Coronary artery (tissue), 2 donors: ENCODE results near the gene ANO2.
A peak's percentile ranks its signal among the peaks of the same experiment; 100 is the strongest.

Experiments used
- DNase-seq: peaks from one replicate; pipeline ENCODE4 v3.0.0-alpha.2; 2017; ENCODE audit warnings: low spot score
- H3K27ac ChIP-seq, 2 donors: fragments of 200-600 bp; sonication (generic); one replicate each; pipeline ENCODE4 v1.5.1; 2016 to 2019
- H3K4me3 ChIP-seq: fragments of 200-600 bp; sonication (generic); 2 replicates; pipeline ENCODE4 v1.5.1; 2016; ENCODE audit warnings: mild to moderate bottlenecking, moderate library complexity
- TF ChIP-seq, protein P1 (sequence below): fragments of 200-600 bp; sonication (generic); IDR thresholded peaks from one replicate; pipeline ENCODE4 v1.5.1; 2019; ENCODE audit warnings: antibody characterized with exemption

The ANO2 gene

GRCh38 chr12:5581019-5581418 is 364.0 kb downstream of the ANO2 start:
- no peak overlapping the region for H3K4me3 ChIP-seq
- TF ChIP-seq, protein P1, sequence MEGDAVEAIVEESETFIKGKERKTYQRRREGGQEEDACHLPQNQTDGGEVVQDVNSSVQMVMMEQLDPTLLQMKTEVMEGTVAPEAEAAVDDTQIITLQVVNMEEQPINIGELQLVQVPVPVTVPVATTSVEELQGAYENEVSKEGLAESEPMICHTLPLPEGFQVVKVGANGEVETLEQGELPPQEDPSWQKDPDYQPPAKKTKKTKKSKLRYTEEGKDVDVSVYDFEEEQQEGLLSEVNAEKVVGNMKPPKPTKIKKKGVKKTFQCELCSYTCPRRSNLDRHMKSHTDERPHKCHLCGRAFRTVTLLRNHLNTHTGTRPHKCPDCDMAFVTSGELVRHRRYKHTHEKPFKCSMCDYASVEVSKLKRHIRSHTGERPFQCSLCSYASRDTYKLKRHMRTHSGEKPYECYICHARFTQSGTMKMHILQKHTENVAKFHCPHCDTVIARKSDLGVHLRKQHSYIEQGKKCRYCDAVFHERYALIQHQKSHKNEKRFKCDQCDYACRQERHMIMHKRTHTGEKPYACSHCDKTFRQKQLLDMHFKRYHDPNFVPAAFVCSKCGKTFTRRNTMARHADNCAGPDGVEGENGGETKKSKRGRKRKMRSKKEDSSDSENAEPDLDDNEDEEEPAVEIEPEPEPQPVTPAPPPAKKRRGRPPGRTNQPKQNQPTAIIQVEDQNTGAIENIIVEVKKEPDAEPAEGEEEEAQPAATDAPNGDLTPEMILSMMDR = no peak
- DNase-seq = no peak
- peak overlapping the region in 1 of 2 donors; percentile 14 for H3K27ac ChIP-seq

DNA sequence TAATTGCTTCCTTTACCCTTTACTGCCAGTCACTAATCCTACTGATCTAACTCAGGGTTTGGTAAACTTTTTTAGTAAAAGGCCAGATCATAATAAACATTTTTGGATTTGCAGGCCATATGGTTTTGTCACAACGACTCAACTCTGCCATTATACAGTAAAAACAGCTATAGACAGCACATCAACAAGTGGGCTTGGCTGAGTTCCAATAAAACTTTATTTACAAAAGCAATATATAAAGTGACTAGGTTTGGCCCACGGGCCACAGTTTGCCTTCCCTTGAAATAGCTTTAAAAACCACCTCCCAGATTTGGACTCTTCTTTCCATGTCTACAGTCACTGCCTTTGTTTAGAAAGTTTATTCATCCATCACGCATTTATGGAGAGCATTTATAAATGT is 366.3 kb downstream of the ANO2 start:
- TF ChIP-seq, protein P1 = no peak
- no peak for DNase-seq
- no peak overlapping the region for H3K27ac ChIP-seq
- H3K4me3 ChIP-seq = no peak overlapping the region

GRCh38 chr12:5577741-5578140 is 367.3 kb downstream of the ANO2 start:
- TF ChIP-seq, protein P1 = no peak
- Histone ChIP-seq H3K27ac (no peak overlapping the region), H3K4me3 (no peak overlapping the region)
- DNase-seq = no peak

GRCh38 chr12:5577211-5577612 is 367.8 kb downstream of the ANO2 start:
- no peak overlapping the region for H3K27ac ChIP-seq
- no peak for DNase-seq
- TF ChIP-seq, protein P1 = no peak
- H3K4me3 ChIP-seq = no peak overlapping the region

DNA sequence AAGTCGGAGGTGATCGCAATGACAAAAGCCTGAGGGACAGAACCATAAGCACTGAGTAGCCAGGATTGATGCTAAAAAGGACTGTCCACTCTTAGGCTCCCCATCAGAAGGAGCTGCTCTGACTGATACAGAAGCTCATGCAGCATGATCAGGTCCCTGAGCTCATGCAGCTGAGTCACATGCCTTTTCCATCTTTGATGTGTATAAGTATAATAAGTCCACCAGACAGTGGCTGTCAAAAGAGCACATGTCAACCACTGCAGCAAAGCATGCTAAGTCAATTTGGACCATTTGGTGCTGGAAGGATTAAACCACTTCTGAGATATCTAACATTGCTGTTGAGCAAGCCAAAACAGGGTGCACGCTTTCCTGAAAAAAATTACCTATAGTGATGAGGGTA is 369.1 kb downstream of the ANO2 start:
- no peak overlapping the region for H3K4me3 ChIP-seq
- H3K27ac ChIP-seq = no peak overlapping the region
- TF ChIP-seq, protein P1 = no peak
- no peak for DNase-seq

- Histone ChIP-seq H3K4me3 (no peak overlapping the region), H3K27ac (no peak overlapping the region)
- TF ChIP-seq, protein P1 = no peak
- DNase-seq = no peak
Observed at GRCh38 chr12:5575232-5575631, 369.8 kb downstream of the ANO2 start.

DNA sequence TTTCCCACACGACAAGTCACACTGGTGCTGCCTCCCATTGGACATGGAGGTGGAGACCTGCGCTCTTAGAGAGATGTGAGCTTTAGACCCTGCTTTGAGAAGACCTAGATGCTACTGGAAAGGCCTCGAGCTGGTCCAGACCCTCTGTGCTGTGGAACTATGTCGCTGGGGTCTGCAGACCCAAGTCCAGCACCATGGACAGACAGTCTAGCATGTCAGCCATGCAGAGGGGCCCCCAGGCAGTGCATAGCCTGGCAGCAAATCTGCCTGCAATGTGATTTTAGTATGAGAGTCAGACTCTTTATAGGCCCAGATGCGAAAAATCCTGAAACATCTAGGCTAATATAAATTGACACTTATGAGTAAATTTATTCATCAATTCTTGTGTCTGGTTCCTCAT is 371.7 kb downstream of the ANO2 start:
- DNase-seq = no peak
- no peak overlapping the region for H3K27ac ChIP-seq
- H3K4me3 ChIP-seq = no peak overlapping the region
- TF ChIP-seq, protein P1 = no peak
